ENCODE data around the gene COMP. TPM values are rescaled to one million over a fixed set of nuclear protein-coding genes. Genes with fewer than 3 reads are reported as not detected.

COMP gene
- total RNA-seq, 8 experiments from 2014 or later, result 0.05 to 1.1 (median 0.29) TPM; not detected in 3

GRCh38 chr19:18800079-18800478 is 9.0 kb upstream of the COMP start:
- no peak overlapping the region for H3K27ac ChIP-seq
- H3K4me3 ChIP-seq, result no peak overlapping the region
- ATAC-seq (replicated peaks in 6 of 8), result no peak
- peaks cover 0 to 4% of the 10 kb centered on the region in 2 donors for H3K4me1 ChIP-seq (replicated peaks in 1 of 2)
- in situ Hi-C loops (cut with MboI; ENCODE audit: low pct_unique_long_range_greater_than_20kb in 2 of 9, low sequenced_read_pairs in 9 of 9, unreplicated experiment in 9 of 9), result no loop called here

GRCh38 chr19:18799389-18799970 is 8.4 kb upstream of the COMP start:
- in situ Hi-C loops (cut with MboI; ENCODE audit: low pct_unique_long_range_greater_than_20kb in 2 of 9, low sequenced_read_pairs in 9 of 9, unreplicated experiment in 9 of 9), result no loop called here
- H3K27ac ChIP-seq, result no peak overlapping the region
- H3K4me1 ChIP-seq (replicated peaks in 1 of 2), result peaks cover 0 to 4% of the 10 kb centered on the region in 2 donors
- ATAC-seq (replicated peaks in 6 of 8), result no peak
- H3K4me3 ChIP-seq, result no peak overlapping the region

GRCh38 chr19:18798384-18799352 is 7.6 kb upstream of the COMP start:
- ATAC-seq (replicated peaks in 6 of 8), result peak in 1 of 8 experiments; percentile 11
- Histone ChIP-seq H3K4me3 (no peak overlapping the region), H3K27ac (no peak overlapping the region), H3K4me1 (replicated peaks in 1 of 2) (peaks cover 0 to 4% of the 10 kb centered on the region in 2 donors)
- 0 to 100% (median 40%) methylated on average over 1 to 7 of the region's 22 CpGs; no CpG with 5 or more reads in 3 of the 10 experiments for WGBS, 10 experiments
- in situ Hi-C loops (cut with MboI; ENCODE audit: low pct_unique_long_range_greater_than_20kb in 2 of 9, low sequenced_read_pairs in 9 of 9, unreplicated experiment in 9 of 9), result no loop called here

- Histone ChIP-seq H3K4me1 (replicated peaks in 1 of 2) (peaks cover 0 to 4% of the 10 kb centered on the region in 2 donors), H3K27ac (no peak overlapping the region), H3K4me3 (no peak overlapping the region)
- in situ Hi-C loops (cut with MboI; ENCODE audit: low pct_unique_long_range_greater_than_20kb in 2 of 9, low sequenced_read_pairs in 9 of 9, unreplicated experiment in 9 of 9), result no loop called here
- 25 to 100% (median 71%) methylated on average over 1 to 2 of the region's 2 CpGs; no CpG with 5 or more reads in 1 of the 10 experiments for WGBS, 10 experiments
- ATAC-seq (replicated peaks in 6 of 8), result no peak
Measured at GRCh38 chr19:18796239-18796638, 5.1 kb upstream of the COMP start.

- 60% methylated on average over 3 of the region's 21 CpGs; no CpG with 5 or more reads in 9 of the 10 experiments for WGBS, 10 experiments
- in situ Hi-C loops (cut with MboI; ENCODE audit: low pct_unique_long_range_greater_than_20kb in 2 of 9, low sequenced_read_pairs in 9 of 9, unreplicated experiment in 9 of 9), result no loop called here
- no peak overlapping the region for H3K27ac ChIP-seq
- no peak overlapping the region for H3K4me3 ChIP-seq
- peak; percentile 13 to 86 (median 44) for ATAC-seq (replicated peaks in 6 of 8)
- H3K4me1 ChIP-seq (replicated peaks in 1 of 2), result peaks cover 0 to 7% of the 10 kb centered on the region in 2 donors
Measured at GRCh38 chr19:18795540-18795939, 4.4 kb upstream of the COMP start.

GRCh38 chr19:18794692-18795091 is 3.6 kb upstream of the COMP start:
- Histone ChIP-seq H3K27ac (no peak overlapping the region), H3K4me1 (replicated peaks in 1 of 2) (peaks cover 0 to 9% of the 10 kb centered on the region in 2 donors), H3K4me3 (no peak overlapping the region)
- in situ Hi-C loops (cut with MboI; ENCODE audit: low pct_unique_long_range_greater_than_20kb in 2 of 9, low sequenced_read_pairs in 9 of 9, unreplicated experiment in 9 of 9), result no loop called here
- 50 to 100% (median 84%) methylated on average over 1 to 6 of the region's 6 CpGs; no CpG with 5 or more reads in 1 of the 10 experiments for WGBS, 10 experiments
- ATAC-seq (replicated peaks in 6 of 8), result no peak

- no peak for ATAC-seq (replicated peaks in 6 of 8)
- no peak overlapping the region for H3K27ac ChIP-seq
- no peak overlapping the region for H3K4me3 ChIP-seq
- 43 to 80% (median 61%) methylated on average over 1 to 5 of the region's 5 CpGs; no CpG with 5 or more reads in 4 of the 10 experiments for WGBS, 10 experiments
- in situ Hi-C loops (cut with MboI; ENCODE audit: low pct_unique_long_range_greater_than_20kb in 2 of 9, low sequenced_read_pairs in 9 of 9, unreplicated experiment in 9 of 9), result no loop called here
- peaks cover 0 to 9% of the 10 kb centered on the region in 2 donors for H3K4me1 ChIP-seq (replicated peaks in 1 of 2)
Measured at GRCh38 chr19:18794029-18794313, 2.9 kb upstream of the COMP start.

- no peak overlapping the region for H3K4me3 ChIP-seq
- ATAC-seq (replicated peaks in 6 of 8), result no peak
- 38 to 84% (median 65%) methylated on average over 1 to 6 of the region's 13 CpGs; no CpG with 5 or more reads in 3 of the 10 experiments for WGBS, 10 experiments
- in situ Hi-C loops (cut with MboI; ENCODE audit: low pct_unique_long_range_greater_than_20kb in 2 of 9, low sequenced_read_pairs in 9 of 9, unreplicated experiment in 9 of 9), result no loop called here
- peaks cover 0 to 9% of the 10 kb centered on the region in 2 donors for H3K4me1 ChIP-seq (replicated peaks in 1 of 2)
- H3K27ac ChIP-seq, result no peak overlapping the region
Measured at GRCh38 chr19:18793144-18794028, 2.3 kb upstream of the COMP start.

GRCh38 chr19:18792661-18793060 is 1.6 kb upstream of the COMP start:
- 29 to 71% (median 40%) methylated on average over 1 to 3 of the region's 3 CpGs; no CpG with 5 or more reads in 3 of the 10 experiments for WGBS, 10 experiments
- Histone ChIP-seq H3K4me1 (replicated peaks in 1 of 2) (peaks cover 0 to 9% of the 10 kb centered on the region in 2 donors), H3K4me3 (no peak overlapping the region), H3K27ac (no peak overlapping the region)
- ATAC-seq (replicated peaks in 6 of 8), result no peak
- in situ Hi-C loops (cut with MboI; ENCODE audit: low pct_unique_long_range_greater_than_20kb in 2 of 9, low sequenced_read_pairs in 9 of 9, unreplicated experiment in 9 of 9), result no loop called here

- H3K4me1 ChIP-seq (replicated peaks in 1 of 2), result peaks cover 0 to 9% of the 10 kb centered on the region in 2 donors
- H3K4me3 ChIP-seq, result no peak overlapping the region
- H3K27ac ChIP-seq, result no peak overlapping the region
- WGBS, 10 experiments, result 5 to 12% methylated on average over 4 to 8 of the region's 21 CpGs; no CpG with 5 or more reads in 8 of the 10 experiments
- in situ Hi-C loops (cut with MboI; ENCODE audit: low pct_unique_long_range_greater_than_20kb in 2 of 9, low sequenced_read_pairs in 9 of 9, unreplicated experiment in 9 of 9), result no loop called here
- peak in 1 of 8 experiments; percentile 9 for ATAC-seq (replicated peaks in 6 of 8)
Measured at GRCh38 chr19:18791315-18791678, 192 bp upstream of the COMP start.

- 0 to 4% (median 2%) methylated on average over 2 to 10 of the region's 65 CpGs; no CpG with 5 or more reads in 5 of the 10 experiments for WGBS, 10 experiments
- peaks cover 3 to 13% of the 10 kb centered on the region in 2 donors for H3K4me1 ChIP-seq (replicated peaks in 1 of 2)
- peak in 6 of 8 experiments; percentile 5 to 44 (median 14) for ATAC-seq (replicated peaks in 6 of 8)
- H3K4me3 ChIP-seq, result no peak overlapping the region
- in situ Hi-C loops (cut with MboI; ENCODE audit: low pct_unique_long_range_greater_than_20kb in 2 of 9, low sequenced_read_pairs in 9 of 9, unreplicated experiment in 9 of 9), result no loop called here
- no peak overlapping the region for H3K27ac ChIP-seq
Measured at GRCh38 chr19:18789883-18790565, 1.1 kb downstream of the COMP start.

- no peak for ATAC-seq (replicated peaks in 6 of 8)
- Histone ChIP-seq H3K27ac (no peak overlapping the region), H3K4me3 (no peak overlapping the region), H3K4me1 (replicated peaks in 1 of 2) (peaks cover 3 to 18% of the 10 kb centered on the region in 2 donors)
- WGBS, 10 experiments, result no CpG with 5 or more reads among the region's 38 CpGs
- in situ Hi-C loops (cut with MboI; ENCODE audit: low pct_unique_long_range_greater_than_20kb in 2 of 9, low sequenced_read_pairs in 9 of 9, unreplicated experiment in 9 of 9), result no loop called here
Measured at GRCh38 chr19:18789422-18789869, 1.7 kb downstream of the COMP start.

All from motor neuron (in vitro differentiated cells).